Activated CD4-positive, alpha-beta T cell treated with anti-CD3 and anti-CD28 coated beads, Interleukin-2, amount 10 ng/mL, durations not matched to agents 24 days and 14 days (primary cell): ENCODE data around the gene ACADS. TPM values are rescaled to one million over a fixed set of nuclear protein-coding genes. Genes with fewer than 3 reads are reported as not detected.

ENCODE experiments used
- DNase-seq: peaks from one replicate; pipeline ENCODE4 v3.0.0; 2022
- H3K27ac Mint-ChIP-seq: one replicate; pipeline ENCODE4 v1.8.0; 2022; ENCODE audit warnings: mild to moderate bottlenecking, mixed read lengths
- H3K27me3 Mint-ChIP-seq: one replicate; pipeline ENCODE4 v1.8.0; 2022; ENCODE audit warnings: mixed read lengths
- H3K36me3 Mint-ChIP-seq: one replicate; pipeline ENCODE4 v1.8.0; 2022; ENCODE audit warnings: low read depth, mild to moderate bottlenecking, mixed read lengths
- H3K4me1 Mint-ChIP-seq: one replicate; pipeline ENCODE4 v1.8.0; 2021; ENCODE audit warnings: mixed read lengths
- H3K4me3 Mint-ChIP-seq: one replicate; pipeline ENCODE4 v1.8.0; 2022; ENCODE audit warnings: mild to moderate bottlenecking, moderate library complexity, mixed read lengths
- H3K9me3 Mint-ChIP-seq: one replicate; pipeline ENCODE4 v1.8.0; 2021; ENCODE audit warnings: mixed read lengths
- intact Hi-C: fragments of 100-400 bp; cut with micrococcal nuclease; formaldehyde crosslinking; loops from one replicate; pipeline ENCODE4 v1.15.1; 2023
- total RNA-seq: library from RNA; stranded (reverse); gene quantifications from 2 replicates; pipeline ENCODE4 v1.2.3, GENCODE V29; 2022

The ACADS gene
- total RNA-seq, 1 donor from 2014 or later: 11.7 TPM

DNA sequence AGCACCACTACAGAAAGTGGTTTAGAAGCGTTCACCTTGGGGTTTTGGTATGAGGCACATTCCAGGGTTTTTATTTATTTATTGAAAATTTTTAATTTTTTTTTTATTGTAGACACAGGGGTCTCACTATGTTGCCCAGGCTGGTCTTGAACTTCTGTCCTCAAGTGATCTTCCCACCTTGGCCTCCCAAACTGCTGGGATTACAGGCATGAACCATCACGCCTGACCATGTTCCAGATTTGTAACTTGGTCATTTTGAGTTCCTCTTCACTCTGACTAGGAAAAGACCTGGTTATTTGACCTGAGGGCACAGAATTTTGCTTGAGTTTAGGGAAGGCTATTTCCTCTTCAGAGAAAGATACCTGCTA, 35.6 kb upstream of the ACADS start:
- DNase-seq: no peak
- Mint-ChIP-seq H3K4me1 (peaks cover 59% of the 10 kb centered on the region), H3K9me3 (no peaks in the 10 kb centered on the region), H3K36me3 (peaks cover 31% of the 10 kb centered on the region), H3K27me3 (peaks cover 2% of the 10 kb centered on the region), H3K4me3 (no peak overlapping the region), H3K27ac (no peak overlapping the region)
- intact Hi-C loops: no loop called here

DNA sequence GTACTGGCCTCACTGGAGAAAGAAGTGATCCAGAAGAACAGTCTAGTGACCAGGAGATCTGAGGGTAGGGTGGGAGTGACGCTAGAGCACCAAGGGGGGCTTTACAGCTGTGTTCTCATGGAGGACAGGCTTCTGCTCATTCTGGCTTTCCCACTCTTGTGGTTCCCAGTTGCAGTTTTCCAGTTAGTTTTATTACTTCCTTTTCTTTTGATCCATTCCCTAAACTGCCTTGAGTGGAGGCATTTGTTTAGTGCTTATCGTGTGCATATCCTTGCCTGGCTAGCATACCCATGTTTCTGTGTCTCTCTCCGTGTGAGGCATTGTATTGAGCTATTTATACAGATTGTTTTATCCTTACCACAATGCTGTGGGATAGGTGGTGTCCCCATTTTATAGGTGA, 34.6 kb upstream of the ACADS start:
- no peaks in the 10 kb centered on the region for H3K9me3 Mint-ChIP-seq
- intact Hi-C loops: no loop called here
- DNase-seq: no peak
- no peak overlapping the region for H3K27ac Mint-ChIP-seq
- peaks cover 37% of the 10 kb centered on the region for H3K36me3 Mint-ChIP-seq
- H3K4me3 Mint-ChIP-seq: no peak overlapping the region
- H3K4me1 Mint-ChIP-seq: peaks cover 55% of the 10 kb centered on the region
- peaks cover 2% of the 10 kb centered on the region for H3K27me3 Mint-ChIP-seq

DNA sequence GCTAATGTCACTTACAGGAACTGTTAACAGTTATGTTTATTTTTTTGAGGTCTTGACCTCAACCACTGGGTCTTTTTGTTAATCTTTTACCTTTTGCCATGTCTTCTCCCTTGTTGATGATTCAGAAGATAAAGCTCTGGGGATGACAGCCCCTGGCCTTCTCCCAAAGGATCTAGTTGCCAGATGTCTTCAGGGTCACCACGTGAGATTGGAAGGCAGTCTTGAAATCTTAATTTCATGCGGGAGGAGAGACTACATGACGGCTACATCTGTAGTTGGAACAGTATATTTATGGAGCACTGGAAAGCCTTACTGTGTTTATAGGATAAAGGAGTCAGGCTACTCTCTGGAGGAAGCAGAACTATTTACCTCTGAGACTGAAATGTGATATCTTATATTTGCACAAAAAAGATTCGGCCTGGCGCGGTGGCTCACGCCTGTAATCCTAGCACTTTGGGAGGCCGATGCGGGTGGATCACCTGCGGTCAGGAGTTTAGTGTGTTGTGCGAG, 33.0 kb upstream of the ACADS start:
- H3K36me3 Mint-ChIP-seq: peaks cover 50% of the 10 kb centered on the region

GRCh38 chr12:120693848-120694247, 31.8 kb upstream of the ACADS start:
- no peaks in the 10 kb centered on the region for H3K27me3 Mint-ChIP-seq
- H3K36me3 Mint-ChIP-seq: peaks cover 59% of the 10 kb centered on the region
- peak overlapping the region; percentile 38 for H3K27ac Mint-ChIP-seq
- intact Hi-C loops: no loop called here
- no peaks in the 10 kb centered on the region for H3K9me3 Mint-ChIP-seq
- no peak for DNase-seq
- H3K4me1 Mint-ChIP-seq: peaks cover 50% of the 10 kb centered on the region
- no peak overlapping the region for H3K4me3 Mint-ChIP-seq

More for the DNA sequence above, 33.0 kb upstream of the ACADS start:
- Mint-ChIP-seq H3K4me3 (peak overlapping the region; percentile 35), H3K27ac (peak overlapping the region; percentile 81), H3K27me3 (no peaks in the 10 kb centered on the region), H3K9me3 (no peaks in the 10 kb centered on the region), H3K4me1 (peaks cover 57% of the 10 kb centered on the region)
- intact Hi-C loops: no loop called here
- no peak for DNase-seq

DNA sequence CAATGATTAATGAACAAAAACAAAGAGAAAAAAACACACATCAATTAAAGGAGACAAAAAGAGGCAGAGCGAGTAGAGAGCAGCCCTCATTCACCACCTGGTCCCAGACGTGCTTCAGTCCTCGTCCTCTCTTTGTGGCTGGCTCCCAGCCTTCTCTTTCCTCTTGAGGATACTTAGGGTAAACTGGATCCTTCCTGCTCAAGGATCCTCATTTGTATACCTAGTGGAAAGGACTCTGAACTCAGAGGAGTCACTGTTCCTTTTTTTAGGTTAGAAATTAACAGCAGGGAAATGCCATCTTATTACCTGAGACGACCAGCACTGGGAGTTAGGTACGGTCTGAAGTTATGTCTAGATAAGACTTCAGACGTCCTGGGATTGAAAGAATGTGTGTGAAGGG, 29.0 kb upstream of the ACADS start:
- peaks cover 27% of the 10 kb centered on the region for H3K4me1 Mint-ChIP-seq
- no peak for DNase-seq
- intact Hi-C loops: no loop called here
- peaks cover 76% of the 10 kb centered on the region for H3K36me3 Mint-ChIP-seq
- H3K27ac Mint-ChIP-seq: no peak overlapping the region
- no peaks in the 10 kb centered on the region for H3K27me3 Mint-ChIP-seq
- no peak overlapping the region for H3K4me3 Mint-ChIP-seq
- H3K9me3 Mint-ChIP-seq: no peaks in the 10 kb centered on the region

- no peaks in the 10 kb centered on the region for H3K27me3 Mint-ChIP-seq
Measured at GRCh38 chr12:120697344-120697743, 28.3 kb upstream of the ACADS start.

DNA sequence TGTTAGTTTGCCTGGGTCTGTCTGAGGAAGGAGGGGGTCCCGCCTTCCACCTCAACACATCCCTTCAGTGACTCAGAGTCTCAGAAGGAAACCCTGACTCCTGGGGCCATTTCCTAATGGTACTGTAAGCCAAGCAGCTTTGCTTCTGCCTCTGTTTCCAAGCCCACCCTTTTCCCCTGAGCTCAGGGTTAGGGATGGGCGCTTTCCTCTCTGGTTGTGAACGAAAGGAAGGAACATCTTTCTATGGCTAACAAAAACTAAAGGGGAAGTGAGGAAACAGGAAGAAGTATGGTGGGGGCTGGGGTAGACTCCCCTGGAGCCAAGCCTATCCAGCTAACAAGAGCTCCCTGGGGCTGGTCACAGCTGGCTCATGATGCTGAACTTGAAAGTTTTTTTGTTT, 27.0 kb upstream of the ACADS start:
- no peaks in the 10 kb centered on the region for H3K27me3 Mint-ChIP-seq
- DNase-seq: no peak
- H3K36me3 Mint-ChIP-seq: peaks cover 71% of the 10 kb centered on the region
- intact Hi-C loops: no loop called here
- H3K4me3 Mint-ChIP-seq: no peak overlapping the region
- H3K27ac Mint-ChIP-seq: no peak overlapping the region
- H3K9me3 Mint-ChIP-seq: no peaks in the 10 kb centered on the region
- H3K4me1 Mint-ChIP-seq: peaks cover 11% of the 10 kb centered on the region

More at GRCh38 chr12:120697344-120697743, 28.3 kb upstream of the ACADS start:
- Mint-ChIP-seq H3K9me3 (no peaks in the 10 kb centered on the region), H3K4me3 (no peak overlapping the region), H3K4me1 (peaks cover 22% of the 10 kb centered on the region), H3K36me3 (peaks cover 75% of the 10 kb centered on the region), H3K27ac (no peak overlapping the region)
- intact Hi-C loops: no loop called here
- DNase-seq: no peak

GRCh38 chr12:120699553-120699952, 26.1 kb upstream of the ACADS start:
- H3K27ac Mint-ChIP-seq: no peak overlapping the region
- no peak for DNase-seq
- H3K9me3 Mint-ChIP-seq: no peaks in the 10 kb centered on the region
- H3K27me3 Mint-ChIP-seq: no peaks in the 10 kb centered on the region
- H3K36me3 Mint-ChIP-seq: peaks cover 63% of the 10 kb centered on the region
- intact Hi-C loops: no loop called here
- no peak overlapping the region for H3K4me3 Mint-ChIP-seq
- H3K4me1 Mint-ChIP-seq: peaks cover 7% of the 10 kb centered on the region

DNA sequence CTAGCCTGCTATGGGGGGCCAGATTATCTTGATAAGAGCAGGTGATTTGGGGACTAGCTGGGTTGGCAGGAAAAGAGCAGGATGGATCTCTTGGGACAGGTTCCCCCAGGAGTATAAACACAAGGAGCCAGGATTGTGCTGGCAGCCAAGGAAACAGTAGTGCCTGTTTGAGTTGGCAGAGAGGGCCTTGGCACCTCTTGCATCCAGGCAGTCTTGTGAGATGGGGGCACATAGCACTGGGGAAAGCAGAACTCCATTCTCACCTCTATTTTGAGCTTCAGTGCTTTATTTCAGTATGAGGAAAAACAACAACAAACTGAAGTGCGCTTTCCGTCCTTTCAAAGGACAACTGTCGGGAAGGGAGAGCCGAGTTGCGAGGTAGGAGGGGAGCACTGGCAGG, 24.7 kb upstream of the ACADS start:
- Mint-ChIP-seq H3K9me3 (no peaks in the 10 kb centered on the region), H3K4me3 (no peak overlapping the region), H3K27ac (no peak overlapping the region), H3K27me3 (no peaks in the 10 kb centered on the region), H3K36me3 (peaks cover 58% of the 10 kb centered on the region), H3K4me1 (peaks cover 7% of the 10 kb centered on the region)
- no peak for DNase-seq
- intact Hi-C loops: no loop called here

- DNase-seq: no peak
- Mint-ChIP-seq H3K4me1 (peaks cover 5% of the 10 kb centered on the region), H3K27me3 (no peaks in the 10 kb centered on the region), H3K4me3 (no peak overlapping the region), H3K27ac (no peak overlapping the region), H3K9me3 (no peaks in the 10 kb centered on the region), H3K36me3 (peaks cover 41% of the 10 kb centered on the region)
- intact Hi-C loops: no loop called here
Measured at GRCh38 chr12:120702637-120703036, 23.0 kb upstream of the ACADS start.

GRCh38 chr12:120703311-120703942, 22.2 kb upstream of the ACADS start:
- H3K27me3 Mint-ChIP-seq: no peaks in the 10 kb centered on the region
- no peaks in the 10 kb centered on the region for H3K9me3 Mint-ChIP-seq
- no peak overlapping the region for H3K27ac Mint-ChIP-seq
- H3K4me1 Mint-ChIP-seq: peaks cover 2% of the 10 kb centered on the region
- no peak overlapping the region for H3K4me3 Mint-ChIP-seq
- intact Hi-C loops: no loop called here
- DNase-seq: no peak
- H3K36me3 Mint-ChIP-seq: peaks cover 34% of the 10 kb centered on the region

DNA sequence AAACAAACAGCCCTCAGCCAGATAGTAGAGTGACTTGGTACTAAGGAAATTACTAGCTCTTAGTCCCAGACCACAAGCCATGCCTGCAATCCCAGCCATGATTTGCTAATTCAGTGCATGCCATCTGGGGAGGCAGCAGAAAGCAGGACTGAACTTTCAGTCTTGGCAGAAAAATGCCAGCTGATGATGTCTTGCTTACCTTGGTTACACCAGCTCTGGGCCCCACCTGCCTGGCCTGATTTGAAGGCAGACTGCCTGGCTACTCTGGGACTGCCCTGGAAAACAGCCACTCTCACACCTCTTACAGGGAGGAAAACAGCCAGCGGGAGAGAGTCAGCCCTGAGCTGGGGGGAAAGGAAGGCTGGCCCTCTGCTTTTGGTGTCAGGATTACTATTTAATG, 20.0 kb upstream of the ACADS start:
- peaks cover 5% of the 10 kb centered on the region for H3K4me1 Mint-ChIP-seq
- no peak overlapping the region for H3K4me3 Mint-ChIP-seq
- H3K27me3 Mint-ChIP-seq: no peaks in the 10 kb centered on the region
- no peak overlapping the region for H3K27ac Mint-ChIP-seq
- intact Hi-C loops: no loop called here
- H3K36me3 Mint-ChIP-seq: peaks cover 19% of the 10 kb centered on the region
- DNase-seq: no peak
- no peaks in the 10 kb centered on the region for H3K9me3 Mint-ChIP-seq

DNA sequence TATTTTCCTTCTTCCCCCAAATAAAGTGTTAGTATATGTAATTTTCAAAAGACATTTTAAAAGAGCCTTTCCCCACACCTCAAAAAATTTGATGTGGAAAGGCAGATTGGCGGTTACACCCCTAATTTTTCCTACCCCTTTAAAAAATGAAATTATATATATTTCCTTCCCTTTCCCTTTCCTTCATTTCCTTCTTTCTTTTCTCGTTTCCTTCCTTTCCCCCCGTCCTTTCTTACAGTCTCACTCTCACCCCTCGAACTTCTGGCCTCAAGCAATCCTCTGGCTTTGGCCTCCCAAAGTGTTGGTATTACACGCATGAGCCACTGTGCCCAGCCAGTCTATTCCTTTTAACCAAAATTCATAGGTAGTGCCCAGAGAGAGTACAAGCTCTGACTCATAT, 19.6 kb upstream of the ACADS start:
- Mint-ChIP-seq H3K27me3 (no peaks in the 10 kb centered on the region), H3K9me3 (no peaks in the 10 kb centered on the region), H3K4me1 (peaks cover 6% of the 10 kb centered on the region), H3K36me3 (peaks cover 15% of the 10 kb centered on the region), H3K4me3 (no peak overlapping the region), H3K27ac (no peak overlapping the region)
- intact Hi-C loops: no loop called here
- no peak for DNase-seq

DNA sequence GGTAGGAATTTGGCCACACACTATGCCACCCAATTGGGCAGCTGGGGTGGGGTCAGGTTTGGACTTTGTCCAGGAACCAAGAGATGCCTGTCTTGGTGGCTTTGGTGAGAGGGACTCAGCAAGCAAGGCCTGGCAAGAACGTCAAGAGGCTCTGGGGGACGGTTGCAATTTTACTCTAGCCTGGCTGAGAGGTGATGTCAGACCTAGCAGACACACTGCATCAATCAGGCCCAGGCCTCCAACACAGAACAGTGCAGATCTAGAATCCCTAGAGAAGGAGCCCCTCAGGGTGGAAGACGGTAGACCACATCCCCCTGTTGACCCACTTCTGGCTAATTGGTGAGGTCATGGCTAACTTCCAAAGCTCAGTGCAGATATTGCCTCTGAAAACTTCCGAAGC, 17.0 kb upstream of the ACADS start:
- intact Hi-C loops: no loop called here
- peaks cover 10% of the 10 kb centered on the region for H3K36me3 Mint-ChIP-seq
- peaks cover 18% of the 10 kb centered on the region for H3K4me1 Mint-ChIP-seq
- H3K4me3 Mint-ChIP-seq: peak overlapping the region; percentile 16
- no peaks in the 10 kb centered on the region for H3K9me3 Mint-ChIP-seq
- H3K27ac Mint-ChIP-seq: no peak overlapping the region
- no peaks in the 10 kb centered on the region for H3K27me3 Mint-ChIP-seq
- DNase-seq: no peak
